NCI-H2227 (cell line): ENCODE results near the gene CELF1.

Experiments
- DNase-seq: peaks from one replicate; lab custom pipeline; 2025; ENCODE audit not compliant: unreplicated experiment; lab: John Stamatoyannopoulos, UW

The CELF1 gene

GRCh38 chr11:47451990-47452389 lies 100.9 kb downstream of the CELF1 start:
- DNase-seq = no peak

- DNase-seq = no peak
Measured at GRCh38 chr11:47451436-47451835, 101.5 kb downstream of the CELF1 start.

- DNase-seq = no peak
Measured at GRCh38 chr11:47449541-47449940, 103.4 kb downstream of the CELF1 start.

GRCh38 chr11:47448566-47449427 lies 104.1 kb downstream of the CELF1 start, which contains the start of gene RAPSN:
Gene RAPSN, minus strand, starts transcription at chr11:47449136. Its CDS starts 172 bp downstream, at chr11:47448964.
- DNase-seq = no peak

GRCh38 chr11:47447906-47448305 lies 105.0 kb downstream of the CELF1 start:
- no peak for DNase-seq

GRCh38 chr11:47446833-47447232 lies 106.1 kb downstream of the CELF1 start:
- DNase-seq = no peak

GRCh38 chr11:47445840-47446239 lies 107.1 kb downstream of the CELF1 start:
- DNase-seq = no peak

GRCh38 chr11:47443817-47444216 lies 109.1 kb downstream of the CELF1 start:
- DNase-seq = no peak

- peak; percentile 54 for DNase-seq
Measured at GRCh38 chr11:47443028-47443700, 109.8 kb downstream of the CELF1 start.

GRCh38 chr11:47442514-47442913 lies 110.4 kb downstream of the CELF1 start:
- DNase-seq = no peak

- no peak for DNase-seq
Measured at GRCh38 chr11:47441421-47441820, 111.5 kb downstream of the CELF1 start.

GRCh38 chr11:47440054-47440476 lies 112.9 kb downstream of the CELF1 start:
- no peak for DNase-seq

GRCh38 chr11:47438721-47439120 lies 114.2 kb downstream of the CELF1 start:
- no peak for DNase-seq

GRCh38 chr11:47437746-47438418 lies 115.0 kb downstream of the CELF1 start:
- no peak for DNase-seq

GRCh38 chr11:47437218-47437745 lies 115.7 kb downstream of the CELF1 start:
- DNase-seq = no peak

- no peak for DNase-seq
Measured at GRCh38 chr11:47436726-47437125, 116.2 kb downstream of the CELF1 start.

- DNase-seq = no peak
Measured at GRCh38 chr11:47435687-47436086, 117.2 kb downstream of the CELF1 start.

GRCh38 chr11:47434011-47434786 lies 118.7 kb downstream of the CELF1 start:
- DNase-seq = no peak

- no peak for DNase-seq
Measured at GRCh38 chr11:47433157-47433556, 119.8 kb downstream of the CELF1 start.

GRCh38 chr11:47431356-47432083 lies 121.4 kb downstream of the CELF1 start:
- no peak for DNase-seq
